ENCODE results near the gene ATP4A.

Gene ATP4A

DNA sequence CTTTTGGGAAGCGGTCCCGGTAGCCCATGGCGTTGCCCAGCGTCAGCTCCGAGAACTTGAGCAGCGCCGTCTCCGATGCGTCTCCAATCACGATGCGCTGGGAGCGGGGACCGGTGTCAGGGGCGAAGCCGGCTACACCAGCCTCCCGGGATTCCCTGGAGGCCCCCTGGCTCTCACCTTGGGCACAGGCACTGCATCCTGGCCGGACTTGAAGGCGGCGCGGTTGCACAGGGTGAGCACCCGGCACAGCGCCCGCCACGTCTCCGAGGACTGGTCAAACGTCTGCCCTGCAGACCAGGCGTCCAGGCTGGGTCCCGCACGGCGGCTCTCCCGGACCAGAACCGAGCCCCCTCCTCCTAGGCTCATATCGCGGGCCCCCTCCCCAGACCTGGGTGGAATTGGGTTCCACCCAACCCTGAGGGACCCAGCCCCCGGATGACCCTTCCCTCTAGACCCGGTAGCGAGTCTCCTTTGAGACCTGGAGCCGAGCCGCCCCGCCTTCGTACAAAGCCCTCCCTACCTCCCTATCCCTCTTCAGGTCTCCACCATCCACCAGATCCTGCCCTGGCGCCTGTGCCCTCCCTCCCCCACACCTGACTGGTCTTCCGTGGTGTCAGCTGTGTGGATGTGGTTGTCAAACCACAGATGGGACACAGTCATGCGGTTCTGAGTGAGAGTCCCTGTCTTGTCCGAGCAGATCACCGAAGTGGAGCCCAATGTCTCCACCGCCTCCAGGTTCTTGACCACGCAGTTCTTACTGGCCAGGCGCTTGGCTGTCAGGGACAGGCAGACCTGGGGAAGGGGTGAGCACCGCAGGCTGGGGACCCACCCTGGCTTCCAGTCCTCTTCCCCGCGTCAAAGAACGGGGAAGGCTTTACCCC, 4.8 kb downstream of the ATP4A start:
- DNase-seq (no peak), ATAC-seq (ENCODE audit: insufficient read depth, low read depth) (no peak)
- Histone ChIP-seq H2AFZ (ENCODE audit: low read depth, low read length) (no peak overlapping the region), H4K20me1 (ENCODE audit: insufficient read depth, low read length) (0 out of 2 replicates have a peak, but pooled peaks cover 5% of the 10 kb centered on the region), H3K79me2 (ENCODE audit: insufficient read depth, low read length) (no peaks in the 10 kb centered on the region), H3K9ac (ENCODE audit: low read depth, low read length) (no peak overlapping the region), H3K9me3 (ENCODE audit: insufficient read depth, low read length, severe bottlenecking) (no peaks in the 10 kb centered on the region), H3K4me2 (ENCODE audit: insufficient read depth, low read length) (no peak overlapping the region), H3K36me3 (ENCODE audit: insufficient read depth, low read length) (no peaks in the 10 kb centered on the region), H3K4me1 (ENCODE audit: insufficient read depth, low read length) (no peaks in the 10 kb centered on the region), H3K4me3 (ENCODE audit: low read depth in 1 of 2, low read length in 2 of 2) (no peak overlapping the region), H3K27ac (ENCODE audit: low read length) (no peak overlapping the region), H3K27me3 (ENCODE audit: insufficient read depth, low read length, poor library complexity) (no peaks in the 10 kb centered on the region)
- TF ChIP-seq EZH2 (IDR thresholded peaks at IDR 0.05; ENCODE audit: borderline replicate concordance, low read depth, low read length, severe bottlenecking): no peak
- TF ChIP-seq, protein P1, sequence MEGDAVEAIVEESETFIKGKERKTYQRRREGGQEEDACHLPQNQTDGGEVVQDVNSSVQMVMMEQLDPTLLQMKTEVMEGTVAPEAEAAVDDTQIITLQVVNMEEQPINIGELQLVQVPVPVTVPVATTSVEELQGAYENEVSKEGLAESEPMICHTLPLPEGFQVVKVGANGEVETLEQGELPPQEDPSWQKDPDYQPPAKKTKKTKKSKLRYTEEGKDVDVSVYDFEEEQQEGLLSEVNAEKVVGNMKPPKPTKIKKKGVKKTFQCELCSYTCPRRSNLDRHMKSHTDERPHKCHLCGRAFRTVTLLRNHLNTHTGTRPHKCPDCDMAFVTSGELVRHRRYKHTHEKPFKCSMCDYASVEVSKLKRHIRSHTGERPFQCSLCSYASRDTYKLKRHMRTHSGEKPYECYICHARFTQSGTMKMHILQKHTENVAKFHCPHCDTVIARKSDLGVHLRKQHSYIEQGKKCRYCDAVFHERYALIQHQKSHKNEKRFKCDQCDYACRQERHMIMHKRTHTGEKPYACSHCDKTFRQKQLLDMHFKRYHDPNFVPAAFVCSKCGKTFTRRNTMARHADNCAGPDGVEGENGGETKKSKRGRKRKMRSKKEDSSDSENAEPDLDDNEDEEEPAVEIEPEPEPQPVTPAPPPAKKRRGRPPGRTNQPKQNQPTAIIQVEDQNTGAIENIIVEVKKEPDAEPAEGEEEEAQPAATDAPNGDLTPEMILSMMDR (IDR thresholded peaks at IDR 0.05; ENCODE audit: borderline replicate concordance, extremely low read depth, low read length, poor library complexity, severe bottlenecking): no peak

DNA sequence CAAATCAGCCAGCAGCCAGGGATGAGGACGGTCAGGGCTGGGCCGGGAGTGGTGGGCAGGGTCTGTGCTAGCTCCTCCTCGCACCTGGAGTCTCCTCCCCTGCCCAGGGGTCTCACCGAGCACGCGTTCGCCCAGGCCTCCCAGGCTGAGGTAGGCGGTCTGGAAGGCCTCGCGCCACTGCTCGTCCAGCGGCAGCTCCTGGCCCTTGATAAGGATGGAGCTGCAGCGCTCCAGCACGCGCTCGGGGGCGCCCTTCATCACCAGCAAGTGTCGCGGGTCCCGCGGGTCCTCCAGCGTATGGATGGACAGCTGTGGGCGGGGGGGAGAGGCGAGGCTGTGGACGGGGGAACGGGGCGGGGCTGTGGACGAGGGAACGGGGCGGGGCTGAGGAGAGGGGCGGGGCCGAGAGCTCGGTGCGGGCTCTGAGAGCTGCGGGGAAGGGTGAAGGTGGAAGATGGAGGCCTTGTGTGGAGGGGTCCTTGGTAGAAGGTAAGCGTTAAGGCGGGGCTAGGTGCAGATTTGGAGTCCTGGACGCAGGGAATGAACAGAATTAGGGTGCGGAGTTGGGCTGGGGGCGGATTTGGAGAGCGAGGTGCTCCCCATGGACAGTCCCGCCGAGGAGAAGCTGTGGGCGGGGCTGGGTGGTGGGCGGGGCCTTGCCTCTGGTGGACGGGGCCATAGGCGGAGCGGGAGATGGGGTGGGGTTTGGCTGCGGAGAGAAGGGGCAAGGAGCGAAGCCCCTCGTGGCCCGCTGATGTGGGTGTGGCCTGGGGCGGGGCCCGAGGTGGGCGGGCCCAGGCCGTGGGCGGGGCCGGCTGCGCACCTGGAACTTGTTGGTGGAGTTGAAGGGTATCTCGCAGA, 5.7 kb downstream of the ATP4A start:
- Histone ChIP-seq H3K9ac (ENCODE audit: low read depth, low read length) (no peak overlapping the region), H4K20me1 (ENCODE audit: insufficient read depth, low read length) (0 out of 2 replicates have a peak, but pooled peaks cover 5% of the 10 kb centered on the region), H3K36me3 (ENCODE audit: insufficient read depth, low read length) (no peaks in the 10 kb centered on the region), H3K27ac (ENCODE audit: low read length) (no peak overlapping the region), H3K9me3 (ENCODE audit: insufficient read depth, low read length, severe bottlenecking) (no peaks in the 10 kb centered on the region), H3K79me2 (ENCODE audit: insufficient read depth, low read length) (no peaks in the 10 kb centered on the region), H3K4me2 (ENCODE audit: insufficient read depth, low read length) (no peak overlapping the region), H3K4me1 (ENCODE audit: insufficient read depth, low read length) (no peaks in the 10 kb centered on the region), H3K27me3 (ENCODE audit: insufficient read depth, low read length, poor library complexity) (no peaks in the 10 kb centered on the region), H3K4me3 (ENCODE audit: low read depth in 1 of 2, low read length in 2 of 2) (no peak overlapping the region), H2AFZ (ENCODE audit: low read depth, low read length) (no peak overlapping the region)
- TF ChIP-seq, protein P1 (IDR thresholded peaks at IDR 0.05; ENCODE audit: borderline replicate concordance, extremely low read depth, low read length, poor library complexity, severe bottlenecking): no peak
- TF ChIP-seq EZH2 (IDR thresholded peaks at IDR 0.05; ENCODE audit: borderline replicate concordance, low read depth, low read length, severe bottlenecking): no peak
- no peak for DNase-seq
- ATAC-seq (ENCODE audit: insufficient read depth, low read depth): no peak

DNA sequence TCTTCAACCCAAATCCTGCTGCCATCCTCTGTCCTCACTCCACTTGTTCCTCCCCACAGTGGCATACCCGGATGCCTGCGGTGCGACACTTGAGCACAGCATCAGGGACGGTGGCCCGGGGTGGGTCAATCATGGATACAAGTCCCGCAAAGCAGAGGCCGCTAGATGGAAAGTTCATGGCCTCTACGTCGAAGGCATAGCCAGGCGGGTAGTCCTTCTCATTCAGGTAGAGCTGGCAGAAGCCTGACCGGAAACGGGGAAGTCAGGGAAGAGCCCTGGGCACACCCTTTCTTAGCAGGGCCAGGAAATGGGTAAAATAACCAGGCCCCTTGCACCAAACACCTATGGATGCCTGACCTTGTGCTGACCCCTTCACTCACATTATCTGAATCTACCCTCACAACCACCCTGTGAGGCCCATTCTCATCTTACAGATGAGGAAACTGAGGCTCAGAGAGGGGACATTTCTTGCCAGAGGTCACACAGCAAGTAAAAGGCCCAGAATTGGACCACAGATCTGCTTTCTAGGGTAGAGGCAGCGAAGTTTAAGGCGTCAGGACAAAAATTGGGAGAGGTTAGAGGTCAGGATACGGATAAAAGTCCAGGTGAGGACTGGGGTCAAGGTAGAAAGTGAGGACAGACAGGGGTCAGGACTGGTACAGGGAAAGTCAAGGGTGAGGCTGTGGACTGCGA, 6.5 kb downstream of the ATP4A start:
- Histone ChIP-seq H2AFZ (ENCODE audit: low read depth, low read length) (no peak overlapping the region), H3K9ac (ENCODE audit: low read depth, low read length) (no peak overlapping the region), H3K79me2 (ENCODE audit: insufficient read depth, low read length) (no peaks in the 10 kb centered on the region), H3K9me3 (ENCODE audit: insufficient read depth, low read length, severe bottlenecking) (no peaks in the 10 kb centered on the region), H3K27me3 (ENCODE audit: insufficient read depth, low read length, poor library complexity) (no peaks in the 10 kb centered on the region), H3K4me3 (ENCODE audit: low read depth in 1 of 2, low read length in 2 of 2) (no peak overlapping the region), H3K27ac (ENCODE audit: low read length) (no peak overlapping the region), H3K36me3 (ENCODE audit: insufficient read depth, low read length) (no peaks in the 10 kb centered on the region), H4K20me1 (ENCODE audit: insufficient read depth, low read length) (0 out of 2 replicates have a peak, but pooled peaks cover 5% of the 10 kb centered on the region), H3K4me2 (ENCODE audit: insufficient read depth, low read length) (no peak overlapping the region), H3K4me1 (ENCODE audit: insufficient read depth, low read length) (no peaks in the 10 kb centered on the region)
- DNase-seq (no peak), ATAC-seq (ENCODE audit: insufficient read depth, low read depth) (no peak)
- TF ChIP-seq, protein P1 (IDR thresholded peaks at IDR 0.05; ENCODE audit: borderline replicate concordance, extremely low read depth, low read length, poor library complexity, severe bottlenecking): no peak
- TF ChIP-seq EZH2 (IDR thresholded peaks at IDR 0.05; ENCODE audit: borderline replicate concordance, low read depth, low read length, severe bottlenecking): no peak
